Fibroblast of skin of right quadriceps (primary cell): ENCODE data around the gene TEDC2.
"Not testable (repeated sequence)": the region's sequence is repeated elsewhere in the genome, so short reads cannot be mapped to it uniquely, and the experiment has no call there.

Source experiments
- DNase-seq: peaks from one replicate; pipeline ENCODE4 v3.0.0-alpha.2; 2013

Gene TEDC2

DNA sequence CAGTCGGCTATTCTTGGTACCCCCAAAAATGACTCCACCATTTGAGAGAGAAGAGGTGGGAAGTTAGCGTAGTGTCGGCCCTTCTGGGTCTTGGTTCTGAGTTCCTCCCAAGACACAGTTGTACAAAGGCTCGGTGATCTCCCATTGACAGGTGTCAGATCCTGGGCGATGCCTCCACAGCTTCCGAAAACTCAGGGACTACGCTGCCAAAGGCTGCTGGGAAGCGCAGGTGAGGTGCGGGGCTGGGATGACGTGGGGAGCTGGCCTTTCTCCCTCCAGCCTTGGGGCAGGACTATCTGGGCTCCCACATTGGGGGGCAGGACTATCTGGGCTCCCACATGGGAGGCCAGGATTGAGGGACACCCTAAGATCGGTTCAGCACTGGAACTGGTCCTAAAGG lies 20.3 kb upstream of the TEDC2 start:
- DNase-seq, result no peak

DNA sequence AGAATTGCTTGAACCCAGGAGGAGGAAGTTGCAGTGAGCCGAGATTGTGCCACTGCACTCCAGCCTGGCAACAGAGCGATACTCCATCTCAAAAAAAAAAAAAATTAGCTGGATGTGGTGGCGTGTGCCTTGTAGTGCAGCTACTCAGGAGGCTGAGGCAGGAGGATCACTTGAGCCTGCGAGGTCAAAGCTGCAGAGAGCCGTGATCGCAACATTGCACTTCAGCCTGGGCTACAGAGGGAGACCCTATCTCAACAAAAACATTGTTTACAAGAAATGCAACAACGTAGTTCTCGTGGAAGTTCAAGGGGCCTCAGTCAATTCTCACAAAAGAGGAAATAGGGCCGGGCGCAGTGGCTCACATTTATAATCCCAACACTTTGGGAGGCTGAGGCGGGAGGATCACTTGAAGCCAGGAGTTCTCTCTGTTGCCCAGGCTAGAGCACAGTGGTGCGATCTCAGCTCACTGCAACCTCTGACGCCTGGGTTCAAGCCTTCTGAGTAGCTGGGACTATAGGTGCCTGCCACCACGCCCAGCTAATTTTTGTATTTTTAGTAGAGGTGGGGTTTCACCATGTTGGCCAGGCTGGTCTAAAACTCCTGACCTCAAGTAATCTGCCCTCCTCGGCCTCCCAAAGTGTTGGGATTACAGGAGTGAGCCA lies 18.6 kb upstream of the TEDC2 start:
- DNase-seq, result not testable (repeated sequence)

DNA sequence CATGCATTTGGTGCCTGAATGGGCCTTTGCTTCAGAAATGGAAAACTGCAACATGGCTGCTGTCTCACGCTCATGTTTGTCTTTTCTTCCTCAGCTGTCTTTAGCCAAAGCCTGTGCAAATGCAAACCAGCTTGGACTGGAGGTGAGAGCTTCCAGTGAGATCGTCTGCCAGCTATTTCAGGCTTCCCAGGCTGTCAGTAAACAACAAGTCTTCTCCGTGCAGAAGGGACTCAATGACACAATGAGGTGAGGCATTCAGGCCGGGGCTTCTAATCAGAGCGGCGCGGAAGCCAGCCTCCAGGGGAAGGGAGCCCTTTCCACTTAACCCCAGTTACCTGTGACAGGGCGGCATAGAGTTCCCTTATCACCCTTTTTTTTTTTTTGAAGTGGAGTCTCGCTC lies 16.4 kb upstream of the TEDC2 start:
- DNase-seq, result no peak

DNA sequence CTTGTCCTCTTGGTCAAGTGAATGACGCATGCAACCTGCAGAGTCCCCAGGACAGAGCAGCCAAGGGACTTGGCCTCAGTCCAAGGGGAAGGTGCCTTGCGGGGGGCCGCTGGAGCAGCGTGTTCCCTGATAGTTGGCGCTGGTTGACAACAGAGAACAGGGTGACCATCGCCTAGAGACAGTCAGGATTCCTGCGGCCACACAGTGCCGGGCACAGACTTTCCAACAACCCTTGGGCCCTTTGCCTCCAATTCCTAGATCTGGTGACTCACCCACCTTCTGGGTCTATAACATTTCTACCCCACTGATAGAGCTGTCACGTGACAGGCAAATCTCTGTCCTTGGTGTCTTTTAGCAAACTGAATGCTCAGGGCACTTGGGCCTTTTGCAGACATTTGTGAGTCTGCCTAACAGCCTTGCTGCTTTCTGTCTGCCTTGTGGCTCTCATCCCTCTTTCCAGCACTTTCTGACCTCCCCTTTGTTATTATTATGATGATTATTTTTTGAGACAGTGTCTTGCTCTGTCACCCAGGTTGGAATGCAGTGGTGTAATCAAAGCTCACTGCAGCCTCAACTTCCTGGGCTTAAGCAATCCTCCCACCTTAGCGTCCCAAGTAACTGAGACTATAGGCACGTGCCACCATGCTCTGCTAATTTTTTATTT lies 11.9 kb upstream of the TEDC2 start:
- DNase-seq, result no peak

DNA sequence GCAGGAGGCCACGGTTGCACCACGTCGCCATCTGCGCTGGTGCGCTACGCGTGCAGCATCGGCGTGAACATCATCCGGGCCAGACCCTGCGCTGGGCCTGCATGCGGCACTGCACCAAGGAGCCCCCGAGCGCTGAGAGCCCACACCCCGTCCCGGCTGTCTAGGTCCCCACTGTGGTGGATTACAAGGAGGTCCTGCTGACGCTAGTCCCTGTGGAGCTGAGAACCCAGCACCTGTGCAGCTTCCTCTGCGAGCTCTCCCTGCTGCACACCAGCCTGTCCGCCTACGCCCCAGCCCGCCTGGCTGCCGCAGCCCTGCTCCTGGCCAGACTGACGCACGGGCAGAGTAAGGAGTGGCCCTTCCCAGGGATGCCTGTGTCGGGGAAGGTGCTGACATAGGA lies 10.8 kb upstream of the TEDC2 start:
- DNase-seq, result no peak

DNA sequence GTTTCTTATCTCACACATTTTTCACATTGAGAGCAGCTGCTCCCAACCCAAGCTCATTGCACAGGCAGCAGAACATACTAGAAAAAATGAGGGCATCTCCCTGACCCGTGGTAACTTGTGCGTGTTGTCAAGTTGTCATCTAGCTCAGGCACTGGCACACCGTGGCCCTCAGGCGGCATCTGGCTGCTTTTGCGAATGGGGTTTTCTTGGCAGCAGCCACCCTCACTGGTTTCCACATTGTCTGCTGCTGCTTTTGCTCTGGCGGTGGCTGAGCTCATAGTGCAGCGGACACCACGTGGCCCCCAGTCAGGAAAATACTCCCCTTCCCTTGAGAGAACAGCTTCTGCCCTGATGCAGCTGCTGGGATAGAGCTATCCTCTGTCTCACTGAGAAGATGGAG lies 9.4 kb upstream of the TEDC2 start:
- DNase-seq, result no peak

DNA sequence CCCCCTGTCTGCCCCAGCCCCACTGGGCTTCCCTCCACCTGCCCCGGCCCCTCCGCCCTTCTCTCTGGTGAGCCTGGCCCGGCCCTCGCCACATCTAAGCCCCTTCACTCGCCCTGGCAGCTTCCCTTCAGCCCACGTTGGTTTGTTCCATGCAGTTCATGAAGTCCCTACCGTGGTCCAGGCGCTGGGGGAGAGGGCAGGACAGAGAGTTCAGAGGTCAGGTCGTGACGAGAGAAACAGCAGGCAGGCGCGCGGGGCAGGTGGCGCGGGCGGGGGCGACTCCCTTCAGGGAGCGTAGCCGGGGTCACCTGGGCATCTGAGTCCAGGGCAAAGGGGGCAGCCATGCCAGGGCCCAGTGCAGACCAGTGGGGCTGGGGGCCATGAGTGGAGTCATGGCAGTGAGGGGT lies 8.9 kb upstream of the TEDC2 start:
- no peak for DNase-seq

DNA sequence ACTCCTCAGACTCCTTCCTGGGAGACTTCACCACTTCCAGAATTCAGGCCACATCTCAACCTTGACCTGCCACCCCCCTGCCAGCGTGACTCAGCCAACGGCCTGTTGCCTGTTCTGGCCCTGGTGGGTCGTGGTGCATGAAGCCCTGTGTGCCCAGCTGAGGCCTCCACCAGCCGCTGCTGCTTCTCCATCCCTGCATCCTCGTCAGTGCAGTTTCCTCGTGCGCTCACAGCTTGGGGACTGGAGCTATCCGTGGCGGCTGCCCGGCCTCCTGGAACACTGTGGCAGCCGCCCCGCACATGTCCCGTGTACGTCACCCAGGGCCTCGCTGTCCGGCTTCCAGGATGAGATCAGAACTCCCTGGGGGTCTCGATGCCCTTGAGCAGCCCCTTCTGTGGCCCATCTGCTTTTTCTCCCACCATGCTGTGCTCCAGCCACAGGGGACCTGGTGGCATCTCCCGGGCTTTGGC lies 8.0 kb upstream of the TEDC2 start:
- no peak for DNase-seq

DNA sequence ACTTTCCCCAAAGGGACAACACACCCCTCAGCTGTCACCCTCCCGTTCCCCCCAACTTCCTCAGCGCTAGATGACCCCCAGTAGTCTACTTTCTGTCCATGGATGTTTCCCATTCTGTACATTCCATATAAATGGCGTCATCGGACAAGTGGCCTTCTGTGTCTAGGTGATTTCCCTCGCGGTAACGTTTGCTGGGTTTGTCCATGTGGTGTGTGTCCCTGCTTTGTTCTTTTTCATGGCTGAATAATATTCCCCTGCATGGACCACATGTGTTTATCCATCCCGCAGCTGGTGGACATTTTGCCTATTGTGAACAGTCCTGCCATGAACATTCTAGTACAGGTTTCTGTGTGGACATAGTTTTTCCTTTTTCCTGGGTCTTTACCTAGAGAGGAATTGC lies 7.3 kb upstream of the TEDC2 start:
- DNase-seq, result no peak

DNA sequence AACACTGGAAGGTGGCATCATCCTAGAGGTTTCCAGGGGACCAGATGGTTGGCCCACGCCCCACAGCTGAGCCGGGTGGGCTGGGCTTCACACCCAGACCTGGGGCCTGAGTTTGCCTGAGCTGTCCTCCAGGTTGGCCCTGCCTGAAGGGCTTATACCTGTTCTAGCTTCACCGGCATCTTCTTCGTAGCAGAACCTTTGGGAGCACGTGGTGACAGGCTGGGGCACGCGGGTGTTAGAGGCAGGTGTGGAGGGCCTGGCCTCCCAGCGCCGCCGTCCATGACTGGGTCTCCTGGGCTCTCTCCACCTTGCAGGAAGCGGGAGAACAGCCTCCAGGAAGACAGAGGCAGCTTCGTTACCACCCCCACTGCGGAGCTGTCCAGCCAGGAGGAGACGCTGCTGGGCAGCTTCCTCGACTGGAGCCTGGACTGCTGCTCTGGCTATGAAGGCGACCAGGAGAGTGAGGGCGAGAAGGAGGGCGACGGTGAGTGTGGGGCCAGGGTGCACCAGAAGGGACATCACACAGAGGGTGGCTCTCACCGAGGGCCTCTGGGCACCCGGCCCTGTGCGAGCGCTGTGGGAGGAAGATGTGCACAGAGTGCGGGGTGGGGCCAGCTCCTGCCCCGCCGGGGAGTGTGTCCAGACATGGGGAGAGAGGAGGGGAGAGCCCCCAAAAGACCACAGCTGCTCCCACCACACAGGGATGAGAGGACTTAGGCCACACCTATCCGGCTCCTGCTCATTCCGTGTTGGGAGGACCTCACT lies 4.6 kb upstream of the TEDC2 start:
- no peak for DNase-seq

DNA sequence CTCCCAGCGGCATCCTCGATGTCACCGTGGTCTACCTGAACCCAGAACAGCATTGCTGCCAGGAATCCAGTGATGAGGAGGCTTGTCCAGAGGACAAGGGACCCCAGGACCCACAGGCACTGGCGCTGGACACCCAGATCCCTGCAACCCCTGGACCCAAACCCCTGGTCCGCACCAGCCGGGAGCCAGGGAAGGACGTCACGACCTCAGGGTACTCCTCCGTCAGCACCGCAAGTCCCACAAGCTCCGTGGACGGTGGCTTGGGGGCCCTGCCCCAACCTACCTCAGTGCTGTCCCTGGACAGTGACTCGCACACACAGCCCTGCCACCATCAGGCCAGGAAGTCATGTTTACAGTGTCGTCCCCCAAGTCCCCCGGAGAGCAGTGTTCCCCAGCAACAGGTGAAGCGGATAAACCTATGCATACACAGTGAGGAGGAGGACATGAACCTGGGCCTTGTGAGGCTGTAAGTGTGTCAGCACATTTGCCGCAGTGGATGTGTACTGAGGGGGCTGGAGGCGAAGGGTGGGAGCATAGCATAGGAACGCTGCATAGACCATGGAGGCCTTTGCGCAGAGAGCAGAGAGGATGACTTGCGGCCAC lies 3.3 kb upstream of the TEDC2 start:
- no peak for DNase-seq

DNA sequence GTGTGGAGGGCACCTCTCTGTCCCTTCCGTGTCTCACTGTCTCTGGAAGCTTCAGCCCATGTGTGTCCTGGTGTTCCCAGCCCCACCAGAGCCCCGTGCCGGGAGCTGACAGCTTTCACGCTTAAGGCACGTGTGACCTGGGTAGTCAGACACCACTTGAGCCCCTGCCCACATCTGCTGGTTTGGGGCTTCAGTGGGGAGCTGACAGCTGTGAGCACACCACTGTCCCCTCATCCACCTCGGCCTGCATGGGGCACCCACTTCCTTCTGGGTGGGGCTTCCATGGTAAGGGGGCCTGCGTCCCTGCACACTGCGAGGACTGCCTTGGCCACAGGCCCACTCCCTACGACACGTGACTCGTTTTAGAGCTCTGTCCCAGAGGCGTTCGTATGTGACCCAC lies 2.6 kb upstream of the TEDC2 start:
- no peak for DNase-seq

DNA sequence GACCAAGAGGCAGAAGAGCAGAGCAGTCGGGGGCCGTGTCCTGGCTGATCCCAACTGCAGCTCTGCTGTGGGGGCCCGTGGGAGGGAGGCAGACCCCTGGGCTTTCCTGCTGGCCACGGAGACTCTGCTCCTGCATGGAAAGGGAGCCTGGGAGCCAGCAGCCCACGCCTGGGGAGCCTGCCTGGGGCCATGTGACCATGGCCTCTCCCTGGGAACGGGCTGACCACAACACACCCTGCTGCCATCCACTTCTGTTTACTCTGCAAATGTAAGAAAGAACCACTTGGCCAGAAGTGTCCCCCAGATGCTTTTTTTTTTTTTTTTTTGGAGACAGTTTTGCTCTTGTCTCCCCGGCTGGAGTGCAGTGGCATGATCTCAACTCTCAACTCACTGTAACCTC lies 2.0 kb upstream of the TEDC2 start:
- no peak for DNase-seq

DNA sequence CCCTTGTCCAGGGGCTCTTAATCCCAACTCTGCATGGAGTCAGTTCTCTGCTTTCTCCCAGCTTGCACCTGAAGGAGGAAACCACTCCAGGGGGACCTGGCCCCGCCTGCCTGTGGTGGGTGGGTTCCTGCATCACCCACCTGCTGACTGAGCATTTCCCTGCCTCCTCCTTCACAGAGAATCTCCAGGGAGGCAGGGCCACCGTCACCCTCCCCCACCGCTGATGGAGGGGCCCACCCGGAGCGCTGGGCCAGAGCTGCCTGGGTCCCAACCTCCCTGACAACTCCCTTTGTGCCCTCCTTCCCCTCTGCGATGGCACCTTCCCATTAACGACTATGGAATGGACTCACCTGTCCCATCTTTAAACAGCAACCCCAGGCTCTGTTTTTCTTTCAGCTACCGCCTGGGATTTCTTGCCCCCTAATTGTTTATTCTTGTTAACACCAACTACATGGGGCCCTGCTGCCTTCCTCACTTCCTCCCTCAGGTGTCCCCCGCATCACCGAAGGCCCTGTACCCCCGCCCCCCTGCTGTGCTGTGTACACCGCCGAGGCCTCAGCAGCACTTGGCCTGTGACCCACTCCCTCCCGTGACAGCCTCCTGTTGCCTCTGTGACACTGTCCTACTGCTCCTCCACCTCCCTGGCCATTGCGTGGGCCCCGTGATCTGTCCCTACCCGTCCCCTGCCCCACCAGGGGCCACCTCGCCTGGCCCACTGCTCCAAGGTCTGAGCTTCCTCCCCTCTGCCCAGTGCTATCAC lies 842 bp upstream of the TEDC2 start:
- DNase-seq, result no peak

DNA sequence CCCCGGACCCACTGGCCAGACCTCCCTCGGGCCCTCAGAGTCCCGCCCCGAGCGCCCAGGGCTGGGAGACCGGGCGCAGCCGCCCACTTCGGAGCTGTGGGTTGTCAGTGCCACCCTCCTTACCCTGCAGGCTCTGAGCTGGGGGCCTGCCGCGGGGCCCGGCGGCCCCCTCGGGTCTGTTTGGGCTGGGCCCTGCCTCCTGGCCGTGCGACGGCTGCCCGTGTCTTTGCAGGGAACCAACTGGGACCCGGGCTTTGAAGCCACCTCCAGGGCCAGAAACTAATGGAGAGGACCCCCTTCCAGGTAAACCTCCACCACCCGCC lies 443 bp downstream of the TEDC2 start:
- DNase-seq, result no peak

DNA sequence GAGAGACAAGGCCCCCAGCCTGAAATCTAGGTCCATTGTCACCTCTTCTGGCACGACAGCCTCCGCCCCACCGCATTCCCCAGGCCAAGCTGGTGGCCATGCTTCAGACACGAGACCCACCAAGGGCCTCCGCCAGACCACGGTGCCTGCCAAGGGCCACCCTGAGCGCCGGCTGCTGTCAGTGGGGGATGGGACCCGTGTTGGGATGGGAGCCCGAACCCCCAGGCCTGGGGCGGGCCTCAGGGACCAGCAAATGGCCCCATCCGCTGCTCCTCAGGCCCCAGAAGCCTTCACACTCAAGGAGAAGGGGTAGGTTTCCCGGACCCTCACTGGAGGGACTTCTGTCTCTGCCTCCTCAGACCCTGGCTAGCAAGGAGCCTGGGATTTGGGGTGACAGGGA lies 1.0 kb downstream of the TEDC2 start:
- no peak for DNase-seq

DNA sequence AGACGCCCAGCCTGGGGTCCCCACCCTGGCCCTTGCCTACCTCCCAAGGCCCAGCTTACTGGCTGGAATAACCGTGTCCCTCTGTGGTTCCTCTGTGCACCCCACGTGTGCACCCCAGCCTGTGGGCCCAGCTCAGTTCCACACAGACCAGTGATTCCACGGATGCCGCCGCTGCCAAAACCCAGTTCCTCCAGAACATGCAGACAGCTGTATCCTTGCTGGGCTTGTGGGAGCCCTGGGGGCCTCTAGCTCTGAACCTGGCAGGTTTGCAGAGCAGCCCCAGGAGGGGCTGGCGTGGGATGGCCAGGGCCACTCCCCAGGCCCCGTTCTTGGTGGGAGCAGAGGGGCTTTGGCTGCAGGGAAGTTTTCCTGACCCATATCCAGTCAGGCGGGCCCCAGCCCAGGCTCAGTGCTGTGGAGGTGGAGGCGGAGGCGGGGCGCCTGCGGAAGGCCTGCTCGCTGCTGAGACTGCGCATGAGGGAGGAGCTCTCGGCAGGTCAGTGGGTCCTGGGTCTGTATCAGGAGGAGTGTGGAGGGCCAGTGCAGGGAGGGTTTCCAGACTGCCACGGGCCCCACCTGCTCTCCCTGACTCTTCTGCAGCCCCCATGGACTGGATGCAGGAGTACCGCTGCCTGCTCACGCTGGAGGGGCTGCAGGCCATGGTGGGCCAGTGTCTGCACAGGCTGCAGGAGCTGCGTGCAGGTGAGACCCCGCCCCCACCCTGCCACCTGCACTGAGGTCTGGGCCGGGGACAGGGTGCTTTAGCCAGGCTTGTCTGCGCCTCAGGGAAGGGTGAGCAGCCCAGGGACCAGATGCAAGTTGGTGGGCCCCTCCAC lies 2.3 kb downstream of the TEDC2 start:
- DNase-seq, result no peak

DNA sequence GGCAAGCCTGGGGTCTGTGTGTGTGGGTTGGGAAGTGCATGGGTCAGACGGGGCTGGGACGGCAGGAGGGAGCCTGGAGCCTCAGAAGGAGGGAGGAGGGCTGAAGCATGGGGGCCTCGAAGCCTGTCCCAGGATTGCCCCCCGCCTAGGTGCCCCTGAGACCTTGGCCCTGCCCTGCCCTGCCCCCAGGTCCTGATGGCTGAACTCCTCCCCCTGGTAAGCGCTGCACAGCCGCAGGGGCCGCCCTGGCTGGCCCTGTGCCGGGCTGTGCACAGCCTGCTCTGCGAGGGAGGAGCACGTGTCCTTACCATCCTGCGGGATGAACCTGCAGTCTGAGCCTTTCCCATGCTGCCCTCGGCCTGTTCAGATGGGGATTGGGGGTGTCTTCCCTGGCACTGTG lies 4.4 kb downstream of the TEDC2 start:
- no peak for DNase-seq

DNA sequence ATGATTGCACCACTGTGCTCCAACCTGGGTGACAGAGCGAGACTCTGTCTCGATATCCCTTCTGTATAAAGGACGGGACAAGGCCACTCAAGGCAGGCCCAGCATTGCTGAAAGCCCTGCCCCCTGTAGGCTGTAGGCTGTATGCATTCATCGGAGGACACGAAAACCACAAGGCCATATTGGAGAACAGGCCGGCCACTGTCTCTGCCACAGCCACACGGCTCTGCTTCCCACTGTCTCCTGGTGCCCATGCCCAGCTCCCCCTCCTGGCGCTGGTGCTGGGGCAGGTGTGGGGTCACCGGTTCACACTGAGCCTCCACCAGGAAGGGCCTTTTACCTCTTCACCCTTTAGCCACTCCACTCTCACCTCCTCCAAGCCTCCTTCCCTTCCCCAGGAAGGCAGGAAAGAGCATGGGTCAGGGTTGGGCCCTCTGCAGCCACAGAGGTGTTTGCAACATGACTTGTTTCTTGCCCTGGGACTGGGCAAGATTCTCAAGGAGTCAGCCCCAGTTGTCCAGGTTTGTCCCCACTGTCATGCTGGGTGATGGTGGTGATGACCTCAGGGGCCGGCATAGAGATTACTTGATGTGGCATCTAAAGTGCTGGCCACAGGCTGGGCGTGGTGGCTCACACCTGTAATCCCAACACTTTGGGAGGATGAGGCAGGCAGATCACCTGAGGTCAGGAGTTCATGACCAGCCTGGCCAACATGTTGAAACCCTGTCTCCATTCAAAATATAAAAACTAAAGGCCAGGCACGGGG lies 5.9 kb downstream of the TEDC2 start:
- no peak for DNase-seq

DNA sequence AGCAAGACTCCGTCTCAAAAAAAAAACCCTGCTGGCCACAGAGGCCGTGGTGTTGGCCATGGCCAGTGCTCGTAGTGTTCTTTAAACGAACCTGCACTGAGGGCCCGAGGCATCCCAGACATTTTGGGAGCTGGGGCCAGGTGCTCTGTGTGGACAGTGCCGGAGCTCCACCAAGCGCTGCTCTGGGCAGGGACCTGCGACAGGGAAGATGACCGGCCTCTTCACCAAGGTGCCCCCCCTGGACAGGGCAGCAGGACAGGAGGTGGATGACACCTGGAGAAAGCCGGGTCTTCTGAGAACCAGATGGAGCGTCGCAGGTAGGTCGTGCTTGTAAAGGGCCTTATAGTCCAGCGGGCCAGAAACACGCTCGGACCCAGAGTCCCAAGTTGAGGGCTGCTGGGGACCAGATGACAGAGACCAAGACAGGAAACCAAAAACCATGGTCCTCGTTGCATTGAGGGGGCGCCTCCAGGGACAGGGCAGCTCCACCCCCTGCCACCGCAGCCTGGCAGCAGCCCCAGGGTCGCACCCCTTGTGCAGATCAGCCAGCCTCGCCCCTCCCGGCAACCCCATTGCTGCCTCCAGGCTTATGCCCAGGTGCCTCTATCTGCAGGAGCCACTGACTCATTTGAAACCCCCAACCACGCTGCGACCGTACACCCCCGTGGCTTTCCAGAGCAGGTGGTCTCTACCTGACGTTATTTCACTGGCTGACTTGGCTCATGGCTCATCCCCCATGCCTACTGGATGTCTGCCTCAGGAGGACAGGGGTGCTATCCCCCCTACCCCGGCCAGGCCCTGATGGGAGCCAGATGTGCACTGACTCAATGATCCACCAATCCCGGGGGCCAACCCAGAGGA lies 7.0 kb downstream of the TEDC2 start:
- no peak for DNase-seq
